Esophagus muscularis mucosa (tissue), 3 donors: ENCODE measurements around the gene HABP2.

Source experiments
- CTCF ChIP-seq, 3 experiments: fragments of 200-600 bp in 2 of 3; fragments of 450-650 bp in 1 of 3; sonication (generic) in 2 of 3; IDR thresholded peaks; one replicate each; pipeline ENCODE4 v1.5.1; 2017 to 2019; ENCODE audit warnings: antibody characterized with exemption in 3 of 3, mild to moderate bottlenecking in 2 of 3, moderate library complexity in 1 of 3
- EP300 ChIP-seq: sonication (generic); formaldehyde crosslinking; IDR thresholded peaks from one replicate; pipeline ENCODE4 v1.6.1; 2017; ENCODE audit warnings: antibody characterized with exemption

DNA sequence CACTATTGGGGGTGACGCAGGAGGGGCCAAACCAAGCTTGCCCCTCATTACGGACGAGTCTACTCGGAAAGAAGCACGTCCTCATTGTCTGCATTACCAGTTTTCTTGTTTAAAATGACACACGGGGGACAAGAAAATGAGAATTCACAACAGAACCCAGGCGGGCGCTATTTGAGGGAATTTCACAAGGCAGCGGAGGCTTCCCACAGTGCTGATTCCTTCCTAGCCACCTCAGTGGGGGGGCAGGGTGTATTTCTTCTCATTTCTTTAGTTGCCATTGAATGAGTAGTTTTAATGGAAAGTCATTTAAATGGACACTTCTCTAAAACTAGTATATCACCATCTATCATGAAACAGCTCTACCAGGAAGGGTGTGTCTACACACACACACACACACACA is 68.1 kb downstream of the HABP2 start:
- TF ChIP-seq CTCF (IDR thresholded peaks at IDR 0.05) (no peak), EP300 (no peak)
